ENCODE measurements around the gene MAPK8IP2.

Gene MAPK8IP2

DNA sequence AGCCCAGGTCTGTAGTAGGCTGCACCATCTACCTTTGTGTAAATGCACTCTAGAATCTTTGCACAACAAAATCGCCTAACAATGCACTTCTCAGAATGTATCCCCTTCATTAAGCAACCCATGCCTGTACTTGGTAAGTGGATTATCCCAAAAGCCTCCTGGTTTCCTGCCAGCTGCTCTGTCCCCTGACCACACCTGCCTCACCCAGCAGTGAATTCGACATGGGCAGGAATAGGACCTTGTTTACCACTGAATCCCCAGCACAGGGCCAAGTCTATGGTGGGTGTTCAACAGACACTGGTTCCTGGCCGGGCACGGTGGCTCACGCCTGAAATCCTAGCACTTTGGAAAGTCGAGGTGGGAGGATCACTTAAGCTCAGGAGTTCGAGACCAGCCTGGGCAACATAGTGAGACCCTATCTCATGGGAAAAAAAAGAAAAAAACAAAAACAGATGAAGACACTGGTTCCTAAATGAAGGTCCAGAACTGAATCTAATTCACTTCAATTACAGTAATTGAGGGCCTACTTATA is 32.8 kb upstream of the MAPK8IP2 start:
- H3K27me3 ChIP-seq (ENCODE audit: insufficient read depth, low read length, poor library complexity) = no peaks in the 10 kb centered on the region
- no peak overlapping the region for H2AFZ ChIP-seq (ENCODE audit: low read depth, low read length)
- H4K20me1 ChIP-seq (ENCODE audit: insufficient read depth, low read length) = no peaks in the 10 kb centered on the region; the same call in 1 of the 2 replicates
- peaks cover 10% of the 10 kb centered on the region for H3K4me1 ChIP-seq (ENCODE audit: insufficient read depth, low read length)
- peaks cover 52% of the 10 kb centered on the region for H3K36me3 ChIP-seq (ENCODE audit: insufficient read depth, low read length)
- H3K9ac ChIP-seq (ENCODE audit: low read depth, low read length) = no peak overlapping the region
- no peak overlapping the region for H3K4me3 ChIP-seq (ENCODE audit: low read depth in 1 of 2, low read length in 2 of 2)
- no peaks in the 10 kb centered on the region for H3K9me3 ChIP-seq (ENCODE audit: insufficient read depth, low read length, severe bottlenecking)
- DNase-seq = no peak
- H3K4me2 ChIP-seq (ENCODE audit: insufficient read depth, low read length) = no peak overlapping the region
- no peak overlapping the region for H3K27ac ChIP-seq (ENCODE audit: low read length)
- no peaks in the 10 kb centered on the region for H3K79me2 ChIP-seq (ENCODE audit: insufficient read depth, low read length)
- ATAC-seq (ENCODE audit: insufficient read depth, low read depth) = no peak
- TF ChIP-seq EZH2 (IDR thresholded peaks at IDR 0.05; ENCODE audit: borderline replicate concordance, low read depth, low read length, severe bottlenecking) = no peak
- TF ChIP-seq, protein P1, sequence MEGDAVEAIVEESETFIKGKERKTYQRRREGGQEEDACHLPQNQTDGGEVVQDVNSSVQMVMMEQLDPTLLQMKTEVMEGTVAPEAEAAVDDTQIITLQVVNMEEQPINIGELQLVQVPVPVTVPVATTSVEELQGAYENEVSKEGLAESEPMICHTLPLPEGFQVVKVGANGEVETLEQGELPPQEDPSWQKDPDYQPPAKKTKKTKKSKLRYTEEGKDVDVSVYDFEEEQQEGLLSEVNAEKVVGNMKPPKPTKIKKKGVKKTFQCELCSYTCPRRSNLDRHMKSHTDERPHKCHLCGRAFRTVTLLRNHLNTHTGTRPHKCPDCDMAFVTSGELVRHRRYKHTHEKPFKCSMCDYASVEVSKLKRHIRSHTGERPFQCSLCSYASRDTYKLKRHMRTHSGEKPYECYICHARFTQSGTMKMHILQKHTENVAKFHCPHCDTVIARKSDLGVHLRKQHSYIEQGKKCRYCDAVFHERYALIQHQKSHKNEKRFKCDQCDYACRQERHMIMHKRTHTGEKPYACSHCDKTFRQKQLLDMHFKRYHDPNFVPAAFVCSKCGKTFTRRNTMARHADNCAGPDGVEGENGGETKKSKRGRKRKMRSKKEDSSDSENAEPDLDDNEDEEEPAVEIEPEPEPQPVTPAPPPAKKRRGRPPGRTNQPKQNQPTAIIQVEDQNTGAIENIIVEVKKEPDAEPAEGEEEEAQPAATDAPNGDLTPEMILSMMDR (IDR thresholded peaks at IDR 0.05; ENCODE audit: borderline replicate concordance, extremely low read depth, low read length, poor library complexity, severe bottlenecking) = no peak

DNA sequence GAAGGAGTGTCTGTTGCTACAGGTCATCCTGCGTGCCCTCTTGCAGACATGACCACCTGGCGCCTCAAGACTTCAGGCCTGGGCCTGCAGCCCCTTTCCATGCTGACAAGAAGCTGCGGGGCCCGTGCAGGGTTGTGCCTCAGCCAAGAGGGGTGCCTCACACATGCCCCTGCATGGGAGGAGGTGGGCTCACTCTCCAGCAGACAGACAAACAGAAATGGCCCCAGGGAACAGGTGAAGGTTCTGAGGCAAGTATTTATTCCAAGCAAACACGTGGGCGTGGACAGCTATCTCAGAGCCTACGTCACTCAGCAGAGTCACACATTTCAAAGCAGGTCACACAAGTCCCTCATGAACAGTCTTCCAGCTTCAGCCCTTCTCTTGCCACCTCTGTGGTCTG is 32.0 kb upstream of the MAPK8IP2 start:
- Histone ChIP-seq H2AFZ (ENCODE audit: low read depth, low read length) (no peak overlapping the region), H3K27me3 (ENCODE audit: insufficient read depth, low read length, poor library complexity) (no peaks in the 10 kb centered on the region), H4K20me1 (ENCODE audit: insufficient read depth, low read length) (no peaks in the 10 kb centered on the region; the same call in 1 of the 2 replicates), H3K9me3 (ENCODE audit: insufficient read depth, low read length, severe bottlenecking) (no peaks in the 10 kb centered on the region), H3K36me3 (ENCODE audit: insufficient read depth, low read length) (peaks cover 60% of the 10 kb centered on the region), H3K4me1 (ENCODE audit: insufficient read depth, low read length) (peaks cover 2% of the 10 kb centered on the region), H3K4me2 (ENCODE audit: insufficient read depth, low read length) (no peak overlapping the region), H3K9ac (ENCODE audit: low read depth, low read length) (no peak overlapping the region), H3K4me3 (ENCODE audit: low read depth in 1 of 2, low read length in 2 of 2) (no peak overlapping the region), H3K79me2 (ENCODE audit: insufficient read depth, low read length) (no peaks in the 10 kb centered on the region), H3K27ac (ENCODE audit: low read length) (no peak overlapping the region)
- ATAC-seq (ENCODE audit: insufficient read depth, low read depth) = no peak
- TF ChIP-seq EZH2 (IDR thresholded peaks at IDR 0.05; ENCODE audit: borderline replicate concordance, low read depth, low read length, severe bottlenecking) = no peak
- TF ChIP-seq, protein P1 (IDR thresholded peaks at IDR 0.05; ENCODE audit: borderline replicate concordance, extremely low read depth, low read length, poor library complexity, severe bottlenecking) = no peak
- no peak for DNase-seq

DNA sequence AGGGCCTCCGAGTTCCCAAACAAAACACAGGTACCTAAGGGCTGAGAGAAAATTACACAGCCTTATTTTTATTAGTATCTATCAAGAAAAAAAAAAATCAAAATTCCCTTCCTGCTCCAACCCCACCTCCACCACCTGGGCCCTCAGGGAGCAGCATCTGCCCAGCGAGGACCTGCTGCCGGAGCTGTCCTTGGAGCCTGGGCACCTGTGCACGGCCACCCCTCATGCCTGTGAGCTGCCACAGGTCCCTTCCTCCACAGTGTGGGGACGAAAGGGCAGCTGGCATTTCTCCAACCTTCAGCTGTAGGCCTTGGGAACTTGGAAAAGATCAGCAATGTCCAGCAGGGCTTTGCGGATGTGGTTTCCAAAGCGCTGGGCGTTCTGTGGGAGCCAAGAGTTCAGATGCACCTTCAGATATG is 31.5 kb upstream of the MAPK8IP2 start:
- H3K27me3 ChIP-seq (ENCODE audit: insufficient read depth, low read length, poor library complexity) = no peaks in the 10 kb centered on the region

More for the DNA sequence above, 31.5 kb upstream of the MAPK8IP2 start:
- ATAC-seq (ENCODE audit: insufficient read depth, low read depth) (no peak), DNase-seq (no peak)
- peaks cover 64% of the 10 kb centered on the region for H3K36me3 ChIP-seq (ENCODE audit: insufficient read depth, low read length)
- H4K20me1 ChIP-seq (ENCODE audit: insufficient read depth, low read length) = no peaks in the 10 kb centered on the region; the same call in 1 of the 2 replicates
- H3K79me2 ChIP-seq (ENCODE audit: insufficient read depth, low read length) = no peaks in the 10 kb centered on the region
- H3K9me3 ChIP-seq (ENCODE audit: insufficient read depth, low read length, severe bottlenecking) = no peaks in the 10 kb centered on the region
- no peak overlapping the region for H3K4me3 ChIP-seq (ENCODE audit: low read depth in 1 of 2, low read length in 2 of 2)
- H3K27ac ChIP-seq (ENCODE audit: low read length) = no peak overlapping the region
- no peaks in the 10 kb centered on the region for H3K4me1 ChIP-seq (ENCODE audit: insufficient read depth, low read length)
- TF ChIP-seq EZH2 (IDR thresholded peaks at IDR 0.05; ENCODE audit: borderline replicate concordance, low read depth, low read length, severe bottlenecking) = no peak
- TF ChIP-seq, protein P1 (IDR thresholded peaks at IDR 0.05; ENCODE audit: borderline replicate concordance, extremely low read depth, low read length, poor library complexity, severe bottlenecking) = no peak
- H3K4me2 ChIP-seq (ENCODE audit: insufficient read depth, low read length) = no peak overlapping the region
- no peak overlapping the region for H3K9ac ChIP-seq (ENCODE audit: low read depth, low read length)
- H2AFZ ChIP-seq (ENCODE audit: low read depth, low read length) = no peak overlapping the region

Measured in DND-41 (cell line).